Measurements from ENCODE around the gene AGAP1. TPM values are rescaled to one million over a fixed set of nuclear protein-coding genes. Genes with fewer than 3 reads are reported as not detected.

The AGAP1 gene
- total RNA-seq, 1 donor from 2014 or later: 39.0 TPM

DNA sequence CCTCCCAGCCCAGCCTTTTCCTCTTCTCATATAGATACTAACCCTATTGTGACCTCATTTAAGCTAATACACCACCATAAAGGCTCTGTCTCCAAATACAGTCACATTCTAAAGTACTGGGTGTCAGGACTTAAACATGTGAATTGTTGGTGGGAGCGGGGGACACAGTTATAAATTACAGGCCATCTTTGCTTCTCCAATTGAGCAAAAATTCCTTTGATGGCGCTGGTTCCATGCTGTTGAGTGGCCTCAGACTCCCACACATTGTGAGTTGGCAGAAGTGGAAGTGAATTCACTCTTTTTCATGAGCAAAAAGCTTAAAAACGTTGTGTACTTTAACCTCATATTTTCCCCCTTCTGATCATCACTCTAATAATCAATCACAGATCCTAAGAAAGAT, 628.4 kb downstream of the AGAP1 start:
- no peaks in the 10 kb centered on the region for H3K4me1 Mint-ChIP-seq (ENCODE audit: low read depth)
- H3K27me3 Mint-ChIP-seq (ENCODE audit: low read depth): no peaks in the 10 kb centered on the region
- H3K4me3 Mint-ChIP-seq (ENCODE audit: unreplicated experiment): no peak overlapping the region
- H3K27ac Mint-ChIP-seq (ENCODE audit: unreplicated experiment): no peak overlapping the region
- TF ChIP-seq, protein P1, sequence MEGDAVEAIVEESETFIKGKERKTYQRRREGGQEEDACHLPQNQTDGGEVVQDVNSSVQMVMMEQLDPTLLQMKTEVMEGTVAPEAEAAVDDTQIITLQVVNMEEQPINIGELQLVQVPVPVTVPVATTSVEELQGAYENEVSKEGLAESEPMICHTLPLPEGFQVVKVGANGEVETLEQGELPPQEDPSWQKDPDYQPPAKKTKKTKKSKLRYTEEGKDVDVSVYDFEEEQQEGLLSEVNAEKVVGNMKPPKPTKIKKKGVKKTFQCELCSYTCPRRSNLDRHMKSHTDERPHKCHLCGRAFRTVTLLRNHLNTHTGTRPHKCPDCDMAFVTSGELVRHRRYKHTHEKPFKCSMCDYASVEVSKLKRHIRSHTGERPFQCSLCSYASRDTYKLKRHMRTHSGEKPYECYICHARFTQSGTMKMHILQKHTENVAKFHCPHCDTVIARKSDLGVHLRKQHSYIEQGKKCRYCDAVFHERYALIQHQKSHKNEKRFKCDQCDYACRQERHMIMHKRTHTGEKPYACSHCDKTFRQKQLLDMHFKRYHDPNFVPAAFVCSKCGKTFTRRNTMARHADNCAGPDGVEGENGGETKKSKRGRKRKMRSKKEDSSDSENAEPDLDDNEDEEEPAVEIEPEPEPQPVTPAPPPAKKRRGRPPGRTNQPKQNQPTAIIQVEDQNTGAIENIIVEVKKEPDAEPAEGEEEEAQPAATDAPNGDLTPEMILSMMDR (IDR thresholded peaks at IDR 0.05): no peak
- H3K9me3 Mint-ChIP-seq (ENCODE audit: low read depth): no peaks in the 10 kb centered on the region
- H3K36me3 Mint-ChIP-seq (ENCODE audit: low read depth): peaks cover 7% of the 10 kb centered on the region
- DNase-seq (ENCODE audit: low spot score): no peak

DNA sequence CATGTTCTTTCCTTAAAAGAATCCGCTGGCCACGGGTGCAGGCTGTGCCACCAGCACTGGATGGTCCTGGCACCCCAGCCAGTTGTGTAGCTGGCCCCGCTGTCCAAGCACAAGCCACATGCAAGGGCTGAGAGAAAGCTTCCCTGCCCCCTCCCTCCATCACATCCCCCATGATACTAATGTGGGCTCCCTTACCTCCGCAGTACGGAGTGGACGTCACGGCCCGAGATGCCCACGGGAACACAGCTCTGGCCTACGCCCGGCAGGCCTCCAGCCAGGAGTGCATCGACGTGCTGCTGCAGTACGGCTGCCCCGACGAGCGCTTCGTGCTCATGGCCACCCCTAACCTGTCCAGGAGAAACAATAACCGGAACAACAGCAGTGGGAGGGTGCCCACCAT, 629.9 kb downstream of the AGAP1 start:
- H3K27me3 Mint-ChIP-seq (ENCODE audit: low read depth): no peaks in the 10 kb centered on the region
- H3K9me3 Mint-ChIP-seq (ENCODE audit: low read depth): no peaks in the 10 kb centered on the region
- H3K36me3 Mint-ChIP-seq (ENCODE audit: low read depth): peaks cover 7% of the 10 kb centered on the region
- DNase-seq (ENCODE audit: low spot score): no peak
- TF ChIP-seq, protein P1 (IDR thresholded peaks at IDR 0.05): no peak
- no peak overlapping the region for H3K27ac Mint-ChIP-seq (ENCODE audit: unreplicated experiment)
- no peak overlapping the region for H3K4me3 Mint-ChIP-seq (ENCODE audit: unreplicated experiment)
- no peaks in the 10 kb centered on the region for H3K4me1 Mint-ChIP-seq (ENCODE audit: low read depth)

DNA sequence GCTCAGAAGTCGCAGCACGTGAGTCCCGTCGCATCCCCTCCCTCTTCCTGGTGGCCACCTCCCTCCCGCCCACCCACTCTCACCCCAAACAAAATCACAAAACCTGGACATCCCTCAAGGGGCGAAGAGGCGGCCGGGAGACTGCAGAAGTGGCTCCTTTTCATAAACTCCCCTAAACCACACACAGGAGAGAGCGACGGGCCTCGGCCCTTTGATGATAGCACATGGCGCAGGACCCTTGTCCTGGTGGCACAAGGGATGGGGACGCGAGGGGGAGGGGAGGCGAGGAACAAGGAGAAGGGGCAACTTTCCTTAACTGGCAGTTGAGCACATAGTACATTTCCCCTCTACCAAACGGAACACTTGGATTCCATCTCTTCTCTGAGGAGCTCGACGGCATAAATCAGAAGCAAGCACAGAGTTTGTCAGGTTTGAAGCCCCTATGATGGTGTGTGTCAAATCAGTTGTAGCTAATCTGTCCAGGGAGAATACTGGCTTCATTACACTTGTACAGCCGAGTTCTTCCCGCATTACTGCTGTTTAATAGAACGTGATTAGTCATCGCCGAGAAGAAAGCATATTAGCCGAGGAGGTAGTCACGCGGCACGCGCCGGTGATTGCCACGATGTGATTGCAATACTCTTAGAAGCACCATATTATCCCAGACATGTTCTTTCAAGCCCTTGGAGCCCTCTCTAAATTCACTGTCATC, 630.5 kb downstream of the AGAP1 start:
- H3K9me3 Mint-ChIP-seq (ENCODE audit: low read depth): no peaks in the 10 kb centered on the region
- peaks cover 7% of the 10 kb centered on the region for H3K36me3 Mint-ChIP-seq (ENCODE audit: low read depth)
- H3K4me1 Mint-ChIP-seq (ENCODE audit: low read depth): no peaks in the 10 kb centered on the region
- no peak overlapping the region for H3K27ac Mint-ChIP-seq (ENCODE audit: unreplicated experiment)
- H3K27me3 Mint-ChIP-seq (ENCODE audit: low read depth): no peaks in the 10 kb centered on the region
- TF ChIP-seq, protein P1 (IDR thresholded peaks at IDR 0.05): no peak
- no peak overlapping the region for H3K4me3 Mint-ChIP-seq (ENCODE audit: unreplicated experiment)
- DNase-seq (ENCODE audit: low spot score): no peak

DNA sequence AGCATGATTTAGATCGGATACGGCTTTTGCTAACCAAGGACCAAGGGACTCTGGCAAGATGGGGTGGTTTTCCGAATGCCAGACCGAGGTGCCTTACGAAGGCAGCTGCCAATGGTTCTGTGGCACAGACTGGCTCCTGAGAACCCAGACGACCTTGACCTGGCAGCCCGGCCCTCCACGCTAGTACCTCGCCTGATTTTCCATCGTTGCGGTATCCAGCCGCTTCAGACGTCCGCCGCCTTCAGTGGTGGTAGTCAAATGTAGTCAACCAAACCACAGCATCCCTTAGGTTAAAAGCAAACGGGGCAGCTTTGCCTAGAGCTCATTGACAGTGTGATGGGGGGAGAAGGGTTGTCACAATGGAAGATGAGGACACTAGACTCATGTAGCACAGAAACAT, 631.7 kb downstream of the AGAP1 start:
- Mint-ChIP-seq H3K9me3 (ENCODE audit: low read depth) (no peaks in the 10 kb centered on the region), H3K27ac (ENCODE audit: unreplicated experiment) (no peak overlapping the region), H3K27me3 (ENCODE audit: low read depth) (no peaks in the 10 kb centered on the region), H3K4me1 (ENCODE audit: low read depth) (no peaks in the 10 kb centered on the region), H3K36me3 (ENCODE audit: low read depth) (peaks cover 7% of the 10 kb centered on the region), H3K4me3 (ENCODE audit: unreplicated experiment) (no peak overlapping the region)
- TF ChIP-seq, protein P1 (IDR thresholded peaks at IDR 0.05): no peak
- DNase-seq (ENCODE audit: low spot score): no peak

DNA sequence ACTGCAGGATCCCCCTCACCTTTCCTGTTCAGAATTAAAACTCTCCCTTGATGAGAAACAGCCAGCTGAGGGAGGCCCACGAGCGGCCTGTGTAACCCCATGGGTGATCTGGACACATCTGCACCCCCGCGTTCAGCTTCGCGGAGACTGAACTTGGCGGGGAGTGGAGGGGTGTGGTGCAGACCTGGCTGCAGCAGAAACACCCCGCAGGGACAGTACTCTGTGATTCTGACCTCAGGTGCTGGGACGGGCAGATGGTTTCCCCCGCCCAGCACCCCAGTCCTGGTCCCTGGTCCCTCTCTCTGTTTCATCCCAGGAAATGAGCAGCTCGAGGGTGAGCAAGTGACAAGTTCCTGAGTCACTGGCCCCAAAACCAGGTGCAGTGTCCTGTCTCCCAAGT, 633.2 kb downstream of the AGAP1 start:
- H3K27me3 Mint-ChIP-seq (ENCODE audit: low read depth): no peaks in the 10 kb centered on the region

More for the DNA sequence above, 633.2 kb downstream of the AGAP1 start:
- Mint-ChIP-seq H3K4me1 (ENCODE audit: low read depth) (no peaks in the 10 kb centered on the region), H3K4me3 (ENCODE audit: unreplicated experiment) (no peak overlapping the region), H3K27ac (ENCODE audit: unreplicated experiment) (no peak overlapping the region), H3K9me3 (ENCODE audit: low read depth) (no peaks in the 10 kb centered on the region), H3K36me3 (ENCODE audit: low read depth) (peaks cover 7% of the 10 kb centered on the region)
- TF ChIP-seq, protein P1 (IDR thresholded peaks at IDR 0.05): no peak
- no peak for DNase-seq (ENCODE audit: low spot score)
